Prostate gland (tissue), 2 donors: ENCODE data around the gene SOBP.

Experiments used
- POLR2A ChIP-seq: fragments of 450-650 bp; IDR thresholded peaks from one replicate; pipeline ENCODE4 v1.6.1; 2016; ENCODE audit warnings: antibody characterized with exemption, mild to moderate bottlenecking
- TF ChIP-seq, protein P1 (sequence below), 4 experiments: fragments of 200-600 bp in 2 of 4; fragments of 450-650 bp in 2 of 4; sonication (generic) in 2 of 4; IDR thresholded peaks; 1 replicate in 3 of 4; 2 replicates in 1 of 4; pipeline ENCODE4 v1.5.1; 2016 to 2019; ENCODE audit warnings: antibody characterized with exemption in 4 of 4, mild to moderate bottlenecking in 2 of 4, moderate library complexity in 2 of 4

- TF ChIP-seq, protein P1, sequence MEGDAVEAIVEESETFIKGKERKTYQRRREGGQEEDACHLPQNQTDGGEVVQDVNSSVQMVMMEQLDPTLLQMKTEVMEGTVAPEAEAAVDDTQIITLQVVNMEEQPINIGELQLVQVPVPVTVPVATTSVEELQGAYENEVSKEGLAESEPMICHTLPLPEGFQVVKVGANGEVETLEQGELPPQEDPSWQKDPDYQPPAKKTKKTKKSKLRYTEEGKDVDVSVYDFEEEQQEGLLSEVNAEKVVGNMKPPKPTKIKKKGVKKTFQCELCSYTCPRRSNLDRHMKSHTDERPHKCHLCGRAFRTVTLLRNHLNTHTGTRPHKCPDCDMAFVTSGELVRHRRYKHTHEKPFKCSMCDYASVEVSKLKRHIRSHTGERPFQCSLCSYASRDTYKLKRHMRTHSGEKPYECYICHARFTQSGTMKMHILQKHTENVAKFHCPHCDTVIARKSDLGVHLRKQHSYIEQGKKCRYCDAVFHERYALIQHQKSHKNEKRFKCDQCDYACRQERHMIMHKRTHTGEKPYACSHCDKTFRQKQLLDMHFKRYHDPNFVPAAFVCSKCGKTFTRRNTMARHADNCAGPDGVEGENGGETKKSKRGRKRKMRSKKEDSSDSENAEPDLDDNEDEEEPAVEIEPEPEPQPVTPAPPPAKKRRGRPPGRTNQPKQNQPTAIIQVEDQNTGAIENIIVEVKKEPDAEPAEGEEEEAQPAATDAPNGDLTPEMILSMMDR (IDR thresholded peaks at IDR 0.05) = no peak
- TF ChIP-seq POLR2A = no peak
These were observed 134.1 kb downstream of the SOBP start for GRCh38 chr6:107624050-107624449.
